Thyroid gland (tissue), 4 donors: ENCODE data around the gene EVI2A.

ENCODE experiments used
- POLR2A ChIP-seq, 2 donors: fragments of 450-650 bp; IDR thresholded peaks; one replicate each; pipeline ENCODE4 v1.6.1; 2017; ENCODE audit warnings: antibody characterized with exemption in 2 of 2, mild to moderate bottlenecking in 2 of 2, moderate library complexity in 1 of 2
- TF ChIP-seq, protein P1 (sequence below), 6 experiments: fragments of 200-600 bp in 3 of 6; fragments of 450-650 bp in 3 of 6; sonication (generic) in 3 of 6; IDR thresholded peaks; one replicate each; pipeline ENCODE4 v1.5.1; 2016 to 2019; ENCODE audit warnings: antibody characterized with exemption in 6 of 6, mild to moderate bottlenecking in 2 of 6, inconsistent platforms in 1 of 6, moderate library complexity in 1 of 6

DNA sequence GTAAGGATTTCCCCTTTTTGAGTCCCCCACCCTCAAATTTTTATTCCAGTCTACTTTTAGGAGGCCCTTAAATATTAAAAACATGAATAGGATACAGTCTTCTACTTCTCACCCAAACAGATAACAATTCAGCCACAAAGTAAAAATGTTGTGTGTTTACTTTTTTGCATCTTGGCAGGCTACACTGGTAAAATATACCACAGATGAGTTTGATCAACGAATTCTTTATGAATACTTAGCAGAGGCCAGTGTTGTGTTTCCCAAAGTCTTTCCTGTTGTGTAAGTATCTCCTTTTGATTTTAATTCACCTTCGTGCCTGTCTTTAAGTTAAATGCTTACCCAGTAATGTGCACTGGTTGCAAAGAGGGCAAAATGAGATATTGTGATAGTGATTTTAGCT is 35.7 kb upstream of the EVI2A start:
- TF ChIP-seq, protein P1, sequence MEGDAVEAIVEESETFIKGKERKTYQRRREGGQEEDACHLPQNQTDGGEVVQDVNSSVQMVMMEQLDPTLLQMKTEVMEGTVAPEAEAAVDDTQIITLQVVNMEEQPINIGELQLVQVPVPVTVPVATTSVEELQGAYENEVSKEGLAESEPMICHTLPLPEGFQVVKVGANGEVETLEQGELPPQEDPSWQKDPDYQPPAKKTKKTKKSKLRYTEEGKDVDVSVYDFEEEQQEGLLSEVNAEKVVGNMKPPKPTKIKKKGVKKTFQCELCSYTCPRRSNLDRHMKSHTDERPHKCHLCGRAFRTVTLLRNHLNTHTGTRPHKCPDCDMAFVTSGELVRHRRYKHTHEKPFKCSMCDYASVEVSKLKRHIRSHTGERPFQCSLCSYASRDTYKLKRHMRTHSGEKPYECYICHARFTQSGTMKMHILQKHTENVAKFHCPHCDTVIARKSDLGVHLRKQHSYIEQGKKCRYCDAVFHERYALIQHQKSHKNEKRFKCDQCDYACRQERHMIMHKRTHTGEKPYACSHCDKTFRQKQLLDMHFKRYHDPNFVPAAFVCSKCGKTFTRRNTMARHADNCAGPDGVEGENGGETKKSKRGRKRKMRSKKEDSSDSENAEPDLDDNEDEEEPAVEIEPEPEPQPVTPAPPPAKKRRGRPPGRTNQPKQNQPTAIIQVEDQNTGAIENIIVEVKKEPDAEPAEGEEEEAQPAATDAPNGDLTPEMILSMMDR (IDR thresholded peaks at IDR 0.05), result no peak
- no peak for TF ChIP-seq POLR2A (IDR thresholded peaks at IDR 0.05)
